ENCODE results near the gene NIPBL.

The NIPBL gene

GRCh38 chr5:37112383-37112991 is 235.9 kb downstream of the NIPBL start:
- Histone ChIP-seq H3K27me3 (ENCODE audit: insufficient read depth, low read length) (no peaks in the 10 kb centered on the region), H3K27ac (ENCODE audit: low read length) (no peak overlapping the region), H3K36me3 (ENCODE audit: insufficient read depth, low read depth, low read length) (no peaks in the 10 kb centered on the region), H3K9ac (ENCODE audit: low read depth, low read length) (no peak overlapping the region), H3K9me3 (ENCODE audit: insufficient read depth, low read depth, low read length) (no peaks in the 10 kb centered on the region), H3K4me1 (ENCODE audit: insufficient read depth, low read length) (no peaks in the 10 kb centered on the region), H3K4me3 (ENCODE audit: low read length) (no peak overlapping the region)
